Keratinocyte (primary cell): ENCODE measurements around the gene FAT1.

Source experiments
- CTCF ChIP-seq, 3 experiments: IDR thresholded peaks in 1 of 3; conservative IDR thresholded peaks in 1 of 3; optimal IDR thresholded peaks in 1 of 3; 2 replicates in 2 of 3; 3 replicates in 1 of 3; pipeline versions ENCODE3 to v1.5.1; 2011; ENCODE audit warnings: low read length in 3 of 3, mild to moderate bottlenecking in 3 of 3, moderate library complexity in 2 of 3, control low read depth in 1 of 3, inconsistent platforms in 1 of 3; ENCODE audit not compliant: insufficient read depth in 2 of 3; ENCODE audit errors: extremely low read depth in 1 of 3
- EZH2 ChIP-seq: IDR thresholded peaks from one replicate; pipeline ENCODE4 v1.6.1; 2012; ENCODE audit warnings: inconsistent platforms, mild to moderate bottlenecking, low read length, moderate library complexity

GRCh38 chr4:186727169-186727976 lies 3.7 kb upstream of the FAT1 start:
- no peak for TF ChIP-seq CTCF (optimal IDR thresholded peaks at IDR 0.05 in 1 of 3, IDR thresholded peaks at IDR 0.05 in 1 of 3, conservative IDR thresholded peaks at IDR 0.05 in 1 of 3; ENCODE audit: extremely low read depth in 1 of 3, insufficient read depth in 2 of 3, low read length in 3 of 3)
- no peak for TF ChIP-seq EZH2
